H1 (cell line): ENCODE data around the gene FAM83F. TPM values are rescaled to one million over a fixed set of nuclear protein-coding genes. Genes with fewer than 3 reads are reported as not detected.

Source experiments
- CTCF ChIA-PET: fragments of 300-600 bp; sonication (Branson Sonifier 250); formaldehyde crosslinking; loops from one replicate; lab custom pipeline; 2021; ENCODE audit not compliant: partially characterized antibody; lab: Charles Lee
- POLR2A ChIA-PET: fragments of 300-600 bp; sonication (Branson Sonifier 250); formaldehyde crosslinking; loops from one replicate; lab custom pipeline; 2021; ENCODE audit warnings: inconsistent platforms; ENCODE audit not compliant: partially characterized antibody; lab: Charles Lee
- DNase-seq, 2 experiments: peaks; one replicate each; pipeline versions ENCODE4 v3.0.0 to v3.0.0-alpha.2; 2010 to 2022; ENCODE audit warnings: low spot score in 2 of 2, low read depth in 1 of 2, mixed read lengths in 1 of 2
- FAIRE-seq: peaks from 2 replicates; lab custom pipeline; 2011; peaks lifted over from hg19 to GRCh38; lab: Jason Lieb, UNC
- H2AFZ ChIP-seq: 2 replicates; pipeline ENCODE4 v1.8.1; 2012; ENCODE audit warnings: low read length, inconsistent platforms
- H2AK5ac ChIP-seq: 2 replicates; pipeline ENCODE4 v1.6.1; 2013; ENCODE audit warnings: low read depth, low read length
- H2BK120ac ChIP-seq: replicated peaks from 2 replicates; pipeline ENCODE3; 2013; ENCODE audit warnings: low read depth, low read length, inconsistent platforms
- H2BK12ac ChIP-seq: 2 replicates; pipeline ENCODE4 v1.6.1; 2013; ENCODE audit warnings: low read depth, low read length
- H2BK15ac ChIP-seq: 2 replicates; pipeline ENCODE4 v1.6.1; 2013; ENCODE audit warnings: low read length
- H2BK20ac ChIP-seq: 2 replicates; pipeline ENCODE4 v1.6.1; 2013; ENCODE audit warnings: low read length
- H2BK5ac ChIP-seq: 2 replicates; pipeline ENCODE4 v1.6.1; 2013; ENCODE audit warnings: low read depth, low read length
- H3K14ac ChIP-seq: 2 replicates; pipeline ENCODE4 v1.6.1; 2013; ENCODE audit warnings: inconsistent platforms; ENCODE audit not compliant: insufficient read length
- H3K18ac ChIP-seq: 2 replicates; pipeline ENCODE4 v1.6.1; 2013; ENCODE audit warnings: low read length; ENCODE audit errors: extremely low read depth
- H3K23ac ChIP-seq: 2 replicates; pipeline ENCODE4 v1.6.1; 2013; ENCODE audit warnings: inconsistent platforms; ENCODE audit not compliant: insufficient read length
- H3K23me2 ChIP-seq: 2 replicates; pipeline ENCODE4 v1.6.1; 2013; ENCODE audit warnings: low read depth, low read length
- H3K27ac ChIP-seq: 2 replicates; pipeline ENCODE4 v1.6.1; 2011; ENCODE audit warnings: low read depth, low read length, inconsistent platforms
- H3K27me3 ChIP-seq, 4 experiments: replicated peaks in 1 of 4; 1 replicate in 1 of 4; 2 replicates in 3 of 4; pipeline versions ENCODE4 v1.6.1 to v1.8.1; 2011 to 2013; ENCODE audit warnings: low read length in 3 of 4, mild to moderate bottlenecking in 3 of 4, inconsistent platforms in 2 of 4, mixed read lengths in 2 of 4, moderate library complexity in 1 of 4; ENCODE audit not compliant: control insufficient read depth in 3 of 4, insufficient read depth in 3 of 4; ENCODE audit errors: extremely low read depth in 1 of 4
- H3K36me3 ChIP-seq, 4 experiments: 2 replicates each; pipeline versions ENCODE4 v1.6.1 to v1.8.1; 2011 to 2013; ENCODE audit warnings: mild to moderate bottlenecking in 4 of 4, low read length in 3 of 4, moderate library complexity in 2 of 4, control low read depth in 1 of 4, inconsistent platforms in 1 of 4; ENCODE audit not compliant: insufficient read depth in 4 of 4, control insufficient read depth in 2 of 4
- H3K4ac ChIP-seq: replicated peaks from 2 replicates; pipeline ENCODE3; 2013; ENCODE audit warnings: low read length, low read depth, mixed read lengths, inconsistent platforms; ENCODE audit not compliant: insufficient read length
- H3K4me1 ChIP-seq, 4 experiments: replicated peaks in 1 of 4; 1 replicate in 1 of 4; 2 replicates in 3 of 4; pipeline versions ENCODE4 v1.6.1 to v1.8.1; 2011 to 2013; ENCODE audit warnings: low read length in 3 of 4, inconsistent platforms in 2 of 4, mixed read lengths in 1 of 4; ENCODE audit not compliant: insufficient read depth in 4 of 4, control insufficient read depth in 3 of 4
- H3K4me2 ChIP-seq, 2 experiments: 2 replicates each; pipeline versions ENCODE4 v1.6.1 to v1.8.1; 2011 to 2013; ENCODE audit warnings: low read depth in 2 of 2, low read length in 2 of 2, control low read depth in 1 of 2, inconsistent platforms in 1 of 2, mild to moderate bottlenecking in 1 of 2; ENCODE audit not compliant: insufficient read depth in 1 of 2
- H3K4me3 ChIP-seq, 4 experiments: fragments of 200-600, 300-600 bp in 1 of 4; sonication (generic), shearing (Covaris generic), sonication (Bioruptor Twin) in 1 of 4; 2 replicates each; pipeline versions ENCODE4 v1.5.1 to v1.8.1; 2011 to 2016; ENCODE audit warnings: low read length in 4 of 4, low read depth in 3 of 4, control low read depth in 2 of 4, inconsistent platforms in 2 of 4, mild to moderate bottlenecking in 2 of 4, mixed read lengths in 1 of 4, moderate library complexity in 1 of 4; ENCODE audit not compliant: insufficient read depth in 2 of 4; ENCODE audit errors: extremely low read depth in 1 of 4
- H3K56ac ChIP-seq: replicated peaks from 2 replicates; pipeline ENCODE3; 2013; ENCODE audit warnings: low read depth, mild to moderate bottlenecking, mixed read lengths, low read length, inconsistent platforms; ENCODE audit not compliant: insufficient read length
- H3K79me1 ChIP-seq: 2 replicates; pipeline ENCODE4 v1.6.1; 2013; ENCODE audit warnings: low read depth, low read length, control low read depth
- H3K79me2 ChIP-seq, 2 experiments: 2 replicates each; pipeline versions ENCODE4 v1.6.1 to v1.8.1; 2012 to 2013; ENCODE audit warnings: low read length in 2 of 2, mild to moderate bottlenecking in 2 of 2, inconsistent platforms in 1 of 2; ENCODE audit not compliant: insufficient read depth in 2 of 2, control insufficient read depth in 1 of 2
- H3K9ac ChIP-seq, 4 experiments: replicated peaks in 1 of 4; 1 replicate in 1 of 4; 2 replicates in 3 of 4; pipeline versions ENCODE4 v1.6.1 to v1.8.1; 2011 to 2013; ENCODE audit warnings: low read depth in 3 of 4, low read length in 3 of 4, control low read depth in 2 of 4, mild to moderate bottlenecking in 2 of 4, moderate library complexity in 2 of 4, inconsistent platforms in 1 of 4; ENCODE audit errors: extremely low read depth in 1 of 4
- H3K9me3 ChIP-seq, 2 experiments: 2 replicates each; pipeline versions ENCODE4 v1.6.1 to v1.8.1; 2012 to 2013; ENCODE audit warnings: mild to moderate bottlenecking in 2 of 2, moderate library complexity in 2 of 2, control low read depth in 1 of 2, inconsistent platforms in 1 of 2, low read depth in 1 of 2, low read length in 1 of 2, mixed read lengths in 1 of 2; ENCODE audit not compliant: insufficient read depth in 2 of 2
- H4K20me1 ChIP-seq, 2 experiments: replicated peaks in 1 of 2; 2 replicates each; pipeline versions ENCODE3 to v1.8.1; 2011 to 2013; ENCODE audit warnings: inconsistent platforms in 2 of 2, low read length in 2 of 2, mild to moderate bottlenecking in 1 of 2; ENCODE audit not compliant: insufficient read depth in 2 of 2, control insufficient read depth in 1 of 2
- H4K5ac ChIP-seq: 2 replicates; pipeline ENCODE4 v1.6.1; 2013; ENCODE audit warnings: low read length, low read depth, mixed read lengths, inconsistent platforms; ENCODE audit not compliant: insufficient read length
- H4K8ac ChIP-seq: 2 replicates; pipeline ENCODE4 v1.8.0; 2013; ENCODE audit warnings: mild to moderate bottlenecking, moderate library complexity, low read length, inconsistent platforms; ENCODE audit not compliant: insufficient read depth; ENCODE audit errors: extremely low read depth
- H4K91ac ChIP-seq: replicated peaks from 2 replicates; pipeline ENCODE3; 2013; ENCODE audit warnings: low read length, mixed read lengths, inconsistent platforms; ENCODE audit not compliant: insufficient read length
- BRCA1 ChIP-seq: IDR thresholded peaks from 2 replicates; pipeline ENCODE4 v1.6.1; 2012; ENCODE audit warnings: low read depth, low read length, improper control_type of control experiment
- CHD1 ChIP-seq: IDR thresholded peaks from 2 replicates; pipeline ENCODE4 v1.6.1; 2012; ENCODE audit warnings: low read depth, low read length, improper control_type of control experiment
- EZH2 ChIP-seq: fragments of 200-600 bp; sonication (generic); IDR thresholded peaks from 2 replicates; pipeline ENCODE4 v1.7.1; 2012; ENCODE audit warnings: low read depth, mild to moderate bottlenecking, moderate library complexity, low read length, inconsistent platforms; ENCODE audit not compliant: severe bottlenecking
- POLR2A ChIP-seq, 2 experiments: IDR thresholded peaks; 1 replicate in 1 of 2; 2 replicates in 1 of 2; pipeline ENCODE4 v1.6.1; 2011; ENCODE audit warnings: low read depth in 2 of 2, low read length in 2 of 2, mild to moderate bottlenecking in 2 of 2; ENCODE audit errors: control extremely low read depth in 1 of 2
- SAP30 ChIP-seq: fragments of 300-600 bp; sonication (generic); IDR thresholded peaks from 2 replicates; pipeline ENCODE4 v1.7.1; 2012; ENCODE audit warnings: low read length, moderate library complexity, mild to moderate bottlenecking, inconsistent platforms; ENCODE audit not compliant: insufficient read depth, insufficient replicate concordance
- TCF12 ChIP-seq: IDR thresholded peaks from 2 replicates; pipeline ENCODE4 v1.6.1; 2011; ENCODE audit warnings: low read depth, mild to moderate bottlenecking, low read length
- ZNF274 ChIP-seq: IDR thresholded peaks from 2 replicates; pipeline ENCODE4 v1.7.0; 2012; ENCODE audit warnings: low read length, borderline replicate concordance; ENCODE audit errors: extremely low read depth
- WGBS, 2 experiments: shearing (Covaris generic) in 1 of 2; methylation state at CpG; one replicate each; pipeline versions ENCODE4 v1.1.6 to v1.1.7; 2013 to 2015; ENCODE audit warnings: low lambda C conversion rate in 2 of 2, mixed read lengths in 2 of 2, inconsistent platforms in 1 of 2, low coverage in 1 of 2, missing lambda C conversion rate in 1 of 2; ENCODE audit not compliant: insufficient replicate concordance in 2 of 2, insufficient coverage in 1 of 2, insufficient read length in 1 of 2; ENCODE audit errors: extremely low coverage in 1 of 2, missing lambda C conversion rate in 1 of 2; 5-methylcytosine and 5-hydroxymethylcytosine counted together
- polyA plus RNA-seq, 7 experiments: library from polyadenylated mRNA; depleted of rRNA in 3 of 7; stranded (reverse) in 5 of 7; unstranded in 2 of 7; fragments of >200 nt in 5 of 7; fragments of 200-250 nt in 2 of 7; gene quantifications; 1 replicate in 5 of 7; 2 replicates in 1 of 7; 4 replicates in 1 of 7; pipeline versions ENCODE4 v1.2.1 to v1.2.3, GENCODE V29; 2011 to 2013; ENCODE audit warnings: missing spikeins in 2 of 7, mixed read lengths in 2 of 7
- total RNA-seq: library from RNA; stranded (reverse); fragmentation: NEBNext Ultra II Directional; extraction: Animal tissue kit (Norgen Biotek cat#: 25700); gene quantifications from 2 replicates; pipeline ENCODE4 v1.2.1, GENCODE V29; 2021

The FAM83F gene
- total and polyA plus RNA-seq, 2 of the 8 experiments (the other 6 are each of a cell fraction or from before 2014, with no cell fraction given) = 8.6 to 18.9 TPM

DNA sequence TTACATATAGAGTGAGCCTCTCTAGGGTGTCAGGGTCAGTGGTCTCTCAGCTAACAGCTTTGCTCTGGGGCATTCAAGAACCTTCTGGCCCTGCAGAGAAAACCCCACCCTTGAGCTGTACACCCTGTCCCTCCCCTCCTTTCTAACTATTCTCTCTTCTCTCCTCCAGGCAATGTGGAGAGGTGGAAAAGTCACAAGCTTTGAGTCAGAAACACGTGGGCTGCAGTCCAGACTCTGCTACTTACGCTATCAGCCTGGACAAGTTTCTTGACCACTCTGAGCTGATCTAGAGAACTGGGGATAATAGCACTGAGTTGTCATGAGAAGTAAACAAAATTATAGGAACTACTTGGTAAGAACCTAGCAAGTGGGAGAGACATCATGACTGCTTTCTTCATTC is 10.7 kb upstream of the FAM83F start:
- no peaks in the 10 kb centered on the region for H3K36me3 ChIP-seq
- no peaks in the 10 kb centered on the region for H3K79me2 ChIP-seq
- no peak for DNase-seq
- no peak overlapping the region for H3K4me2 ChIP-seq
- no peak overlapping the region for H3K56ac ChIP-seq
- H2AK5ac ChIP-seq = no peak overlapping the region
- H3K27me3 ChIP-seq = peaks cover 0 to 3% (median 0%) of the 10 kb centered on the region in 4 experiments; a peak in 4 of 7 replicates
- H4K20me1 ChIP-seq = no peaks in the 10 kb centered on the region
- H3K9me3 ChIP-seq = no peaks in the 10 kb centered on the region
- H2BK15ac ChIP-seq = no peak overlapping the region
- no peak overlapping the region for H2BK12ac ChIP-seq
- ChIA-PET CTCF (interaction anchor here (0.6 to 2.1 kb wide), 8 partner anchors 10 to 468 kb away, joined by 3 to 13 read pairs (median 4); no protein-coding TSS in a partner anchor), POLR2A (interaction anchor here (1.0 to 1.2 kb wide), 3 partner anchors 13 to 21 kb away, joined by 3 to 5 read pairs (median 3); no protein-coding TSS in a partner anchor)
- H3K9ac ChIP-seq = no peak overlapping the region
- 88% methylated on average over 2 of the region's 2 CpGs; no CpG with 5 or more reads in 1 of the 2 experiments for WGBS, 2 experiments
- no peak overlapping the region for H3K14ac ChIP-seq
- no peak overlapping the region for H2BK120ac ChIP-seq
- no peak overlapping the region for H3K27ac ChIP-seq
- H4K8ac ChIP-seq = no peak overlapping the region
- no peaks in the 10 kb centered on the region for H3K79me1 ChIP-seq
- H2BK5ac ChIP-seq = no peak overlapping the region
- no peaks in the 10 kb centered on the region for H3K4me1 ChIP-seq
- H3K18ac ChIP-seq = no peak overlapping the region
- no peak overlapping the region for H4K91ac ChIP-seq
- no peak overlapping the region for H2BK20ac ChIP-seq
- no peak overlapping the region for H4K5ac ChIP-seq
- H3K4me3 ChIP-seq = no peak overlapping the region
- H3K23me2 ChIP-seq = peaks cover 2% of the 10 kb centered on the region; the same call in 1 of the 2 replicates
- FAIRE-seq = no peak
- no peak overlapping the region for H2AFZ ChIP-seq
- no peak for TF ChIP-seq ZNF274
- no peak for TF ChIP-seq BRCA1
- TF ChIP-seq TCF12 = no peak
- TF ChIP-seq CHD1 = no peak
- no peak for TF ChIP-seq EZH2
- no peak for TF ChIP-seq POLR2A (IDR thresholded peaks at IDR 0.05; ENCODE audit: control extremely low read depth in 1 of 2, low read depth in 2 of 2, low read length in 2 of 2)
- TF ChIP-seq SAP30 = no peak
- no peak overlapping the region for H3K23ac ChIP-seq
- H3K4ac ChIP-seq = no peak overlapping the region
